CD14-positive monocyte (primary cell): ENCODE data around the gene VAMP4. TPM values are rescaled to one million over a fixed set of nuclear protein-coding genes. Genes with fewer than 3 reads are reported as not detected.
A peak's percentile ranks its signal among the peaks of the same experiment; 100 is the strongest.

Source experiments
- DNase-seq, 3 donors: peaks; one replicate each; pipeline ENCODE4 v3.0.0-alpha.2; 2011 to 2022
- H2AFZ ChIP-seq: 2 replicates; pipeline ENCODE4 v1.6.0; 2012; ENCODE audit warnings: mild to moderate bottlenecking, low read depth, low read length, inconsistent platforms; ENCODE audit not compliant: insufficient read depth, poor library complexity, severe bottlenecking
- H3K27ac ChIP-seq, 2 donors: 1 replicate in 1 of 2; 2 replicates in 1 of 2; pipeline ENCODE4 v1.5.1; 2012 to 2013; ENCODE audit warnings: low read length in 2 of 2, control low read depth in 1 of 2, inconsistent platforms in 1 of 2, low read depth in 1 of 2, mild to moderate bottlenecking in 1 of 2
- H3K27me3 ChIP-seq, 2 donors: one replicate each; pipeline versions ENCODE4 v1.6.0 to v1.6.1; 2011 to 2013; ENCODE audit warnings: low read length in 2 of 2; ENCODE audit not compliant: control insufficient read depth in 2 of 2, insufficient read depth in 2 of 2
- H3K36me3 ChIP-seq, 2 donors: replicated peaks in 1 of 2; 1 replicate in 1 of 2; 2 replicates in 1 of 2; pipeline versions ENCODE4 v1.5.1 to v1.6.1; 2012 to 2013; ENCODE audit warnings: low read length in 2 of 2, control low read depth in 1 of 2, inconsistent platforms in 1 of 2, mild to moderate bottlenecking in 1 of 2; ENCODE audit not compliant: insufficient read depth in 2 of 2, control insufficient read depth in 1 of 2
- H3K4me1 ChIP-seq, 2 donors: 1 replicate in 1 of 2; 2 replicates in 1 of 2; pipeline versions ENCODE4 v1.5.1 to v1.6.1; 2012 to 2013; ENCODE audit warnings: low read length in 2 of 2, control low read depth in 1 of 2, inconsistent platforms in 1 of 2, mild to moderate bottlenecking in 1 of 2, moderate library complexity in 1 of 2; ENCODE audit not compliant: insufficient read depth in 2 of 2, control insufficient read depth in 1 of 2
- H3K4me2 ChIP-seq: replicated peaks from 2 replicates; pipeline ENCODE3; 2012; ENCODE audit warnings: low read length, moderate library complexity, mild to moderate bottlenecking; ENCODE audit not compliant: poor library complexity, severe bottlenecking; ENCODE audit errors: extremely low read depth
- H3K4me3 ChIP-seq, 3 experiments: fragments of 200-600 bp in 1 of 3; sonication (generic) in 1 of 3; replicated peaks in 1 of 3; 1 replicate in 2 of 3; 2 replicates in 1 of 3; pipeline ENCODE4 v1.5.1; 2011 to 2013; ENCODE audit warnings: low read length in 3 of 3, mild to moderate bottlenecking in 3 of 3, control low read depth in 2 of 3, low read depth in 2 of 3, inconsistent platforms in 1 of 3, moderate library complexity in 1 of 3
- H3K79me2 ChIP-seq: 2 replicates; pipeline ENCODE4 v1.6.0; 2012; ENCODE audit warnings: mild to moderate bottlenecking, control low read depth, inconsistent platforms, low read length, moderate library complexity; ENCODE audit not compliant: insufficient read depth
- H3K9ac ChIP-seq: 2 replicates; pipeline ENCODE4 v1.6.0; 2017; ENCODE audit warnings: low read length, mild to moderate bottlenecking; ENCODE audit not compliant: insufficient read depth, poor library complexity, severe bottlenecking
- H3K9me3 ChIP-seq, 2 donors: replicated peaks in 1 of 2; 1 replicate in 1 of 2; 2 replicates in 1 of 2; pipeline versions ENCODE4 v1.5.1 to v1.6.1; 2012 to 2013; ENCODE audit warnings: low read length in 2 of 2, control low read depth in 1 of 2; ENCODE audit not compliant: control insufficient read depth in 1 of 2, insufficient read depth in 1 of 2
- H4K20me1 ChIP-seq: 2 replicates; pipeline ENCODE4 v1.6.0; 2012; ENCODE audit warnings: mild to moderate bottlenecking, low read length, control low read depth, moderate library complexity; ENCODE audit not compliant: insufficient read depth
- H3K27ac Mint-ChIP-seq, 7 donors: one replicate each; pipeline ENCODE4 v1.8.0; 2020; ENCODE audit warnings: mild to moderate bottlenecking in 7 of 7, mixed read lengths in 7 of 7, moderate library complexity in 6 of 7, inconsistent platforms in 2 of 7
- H3K27me3 Mint-ChIP-seq, 3 donors: one replicate each; pipeline ENCODE4 v1.8.0; 2021 to 2022; ENCODE audit warnings: low read depth in 3 of 3, mild to moderate bottlenecking in 3 of 3, mixed read lengths in 3 of 3, moderate library complexity in 3 of 3, inconsistent platforms in 1 of 3
- H3K36me3 Mint-ChIP-seq, 2 donors: one replicate each; pipeline ENCODE4 v1.8.0; 2020; ENCODE audit warnings: mixed read lengths in 2 of 2, inconsistent platforms in 1 of 2, mild to moderate bottlenecking in 1 of 2
- H3K4me1 Mint-ChIP-seq: one replicate; pipeline ENCODE4 v1.8.0; 2020; ENCODE audit warnings: mild to moderate bottlenecking, mixed read lengths
- H3K4me3 Mint-ChIP-seq, 2 donors: one replicate each; pipeline ENCODE4 v1.8.0; 2020; ENCODE audit warnings: mild to moderate bottlenecking in 2 of 2, mixed read lengths in 2 of 2, moderate library complexity in 1 of 2
- H3K9me3 Mint-ChIP-seq, 7 donors: one replicate each; pipeline ENCODE4 v1.8.0; 2020 to 2022; ENCODE audit warnings: mixed read lengths in 7 of 7, mild to moderate bottlenecking in 6 of 7, moderate library complexity in 6 of 7, inconsistent platforms in 2 of 7
- CTCF ChIP-seq: fragments of 200-600 bp; IDR thresholded peaks from one replicate; pipeline ENCODE4 v1.8.0; 2022; ENCODE audit warnings: antibody characterized with exemption, mild to moderate bottlenecking
- WGBS: methylation state at CpG from one replicate; pipeline ENCODE4 v1.1.5; 2013; ENCODE audit warnings: missing lambda C conversion rate; ENCODE audit not compliant: insufficient coverage; 5-methylcytosine and 5-hydroxymethylcytosine counted together
- intact Hi-C, 2 donors: fragments of 100-400 bp; cut with micrococcal nuclease; formaldehyde crosslinking; loops; one replicate each; pipeline versions ENCODE4 v1.15.0 to v1.15.1; 2023
- polyA plus RNA-seq, 3 donors: library from polyadenylated mRNA; depleted of rRNA in 1 of 3; unstranded in 2 of 3; stranded (reverse) in 1 of 3; fragments of 300-500 nt in 2 of 3; fragments of >200 nt in 1 of 3; fragmentation: Illumina TruSeq in 2 of 3; gene quantifications; 1 replicate in 2 of 3; 2 replicates in 1 of 3; pipeline ENCODE4 v1.2.3, GENCODE V29; 2012 to 2021

VAMP4 gene
- polyA plus RNA-seq, 3 donors: 13.3 to 19.5 (median 18.8) TPM

- intact Hi-C loops: no loop called here
- peaks cover 29% of the 10 kb centered on the region for H3K4me1 Mint-ChIP-seq
- no peaks in the 10 kb centered on the region for H3K36me3 Mint-ChIP-seq
Measured at GRCh38 chr1:171772312-171772711, 30.4 kb upstream of the VAMP4 start.

GRCh38 chr1:171769754-171770153, 27.9 kb upstream of the VAMP4 start:
- no peak for TF ChIP-seq CTCF
- no peak overlapping the region for H3K27ac Mint-ChIP-seq
- DNase-seq: no peak

More at GRCh38 chr1:171772312-171772711, 30.4 kb upstream of the VAMP4 start:
- Histone ChIP-seq H3K27me3 (no peaks in the 10 kb centered on the region), H3K9ac (no peak overlapping the region), H3K4me2 (no peak overlapping the region), H3K36me3 (no peaks in the 10 kb centered on the region), H3K4me1 (peaks cover 18 to 26% of the 10 kb centered on the region in 2 donors), H3K4me3 (no peak overlapping the region), H3K9me3 (no peaks in the 10 kb centered on the region), H3K27ac (no peak overlapping the region), H3K79me2 (no peaks in the 10 kb centered on the region), H4K20me1 (no peaks in the 10 kb centered on the region), H2AFZ (no peak overlapping the region)
- H3K27me3 Mint-ChIP-seq: no peaks in the 10 kb centered on the region
- peak overlapping the region in 1 of 7 donors; percentile 1 for H3K27ac Mint-ChIP-seq
- DNase-seq: no peak
- no peak overlapping the region for H3K4me3 Mint-ChIP-seq
- H3K9me3 Mint-ChIP-seq: no peaks in the 10 kb centered on the region
- WGBS: 17% methylated on average over 1 of the region's 2 CpGs
- TF ChIP-seq CTCF: no peak

More at GRCh38 chr1:171769754-171770153, 27.9 kb upstream of the VAMP4 start:
- intact Hi-C loops: no loop called here
- Mint-ChIP-seq H3K27me3 (no peaks in the 10 kb centered on the region), H3K9me3 (no peaks in the 10 kb centered on the region), H3K4me3 (no peak overlapping the region), H3K4me1 (peaks cover 43% of the 10 kb centered on the region), H3K36me3 (no peaks in the 10 kb centered on the region)
- no peaks in the 10 kb centered on the region for H3K36me3 ChIP-seq
- WGBS: no CpG with 5 or more reads among the region's 1 CpG
- no peaks in the 10 kb centered on the region for H4K20me1 ChIP-seq
- H3K4me2 ChIP-seq: no peak overlapping the region
- H3K9me3 ChIP-seq: no peaks in the 10 kb centered on the region
- H3K27ac ChIP-seq: no peak overlapping the region
- no peak overlapping the region for H3K9ac ChIP-seq
- H3K79me2 ChIP-seq: no peaks in the 10 kb centered on the region
- H3K27me3 ChIP-seq: no peaks in the 10 kb centered on the region
- no peak overlapping the region for H2AFZ ChIP-seq
- no peak overlapping the region for H3K4me3 ChIP-seq
- H3K4me1 ChIP-seq: peaks cover 32 to 40% of the 10 kb centered on the region in 2 donors
